Left hindlimb (tissue), 1 donor: ENCODE measurements around the gene LAX1.
"Not testable (repeated sequence)": the region's sequence is repeated elsewhere in the genome, so short reads cannot be mapped to it uniquely, and the experiment has no call there.

ENCODE experiments used
- DNase-seq: peaks from one replicate; pipeline ENCODE4 v3.0.0-alpha.2; 2018

The LAX1 gene, protein sequence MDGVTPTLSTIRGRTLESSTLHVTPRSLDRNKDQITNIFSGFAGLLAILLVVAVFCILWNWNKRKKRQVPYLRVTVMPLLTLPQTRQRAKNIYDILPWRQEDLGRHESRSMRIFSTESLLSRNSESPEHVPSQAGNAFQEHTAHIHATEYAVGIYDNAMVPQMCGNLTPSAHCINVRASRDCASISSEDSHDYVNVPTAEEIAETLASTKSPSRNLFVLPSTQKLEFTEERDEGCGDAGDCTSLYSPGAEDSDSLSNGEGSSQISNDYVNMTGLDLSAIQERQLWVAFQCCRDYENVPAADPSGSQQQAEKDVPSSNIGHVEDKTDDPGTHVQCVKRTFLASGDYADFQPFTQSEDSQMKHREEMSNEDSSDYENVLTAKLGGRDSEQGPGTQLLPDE

DNA sequence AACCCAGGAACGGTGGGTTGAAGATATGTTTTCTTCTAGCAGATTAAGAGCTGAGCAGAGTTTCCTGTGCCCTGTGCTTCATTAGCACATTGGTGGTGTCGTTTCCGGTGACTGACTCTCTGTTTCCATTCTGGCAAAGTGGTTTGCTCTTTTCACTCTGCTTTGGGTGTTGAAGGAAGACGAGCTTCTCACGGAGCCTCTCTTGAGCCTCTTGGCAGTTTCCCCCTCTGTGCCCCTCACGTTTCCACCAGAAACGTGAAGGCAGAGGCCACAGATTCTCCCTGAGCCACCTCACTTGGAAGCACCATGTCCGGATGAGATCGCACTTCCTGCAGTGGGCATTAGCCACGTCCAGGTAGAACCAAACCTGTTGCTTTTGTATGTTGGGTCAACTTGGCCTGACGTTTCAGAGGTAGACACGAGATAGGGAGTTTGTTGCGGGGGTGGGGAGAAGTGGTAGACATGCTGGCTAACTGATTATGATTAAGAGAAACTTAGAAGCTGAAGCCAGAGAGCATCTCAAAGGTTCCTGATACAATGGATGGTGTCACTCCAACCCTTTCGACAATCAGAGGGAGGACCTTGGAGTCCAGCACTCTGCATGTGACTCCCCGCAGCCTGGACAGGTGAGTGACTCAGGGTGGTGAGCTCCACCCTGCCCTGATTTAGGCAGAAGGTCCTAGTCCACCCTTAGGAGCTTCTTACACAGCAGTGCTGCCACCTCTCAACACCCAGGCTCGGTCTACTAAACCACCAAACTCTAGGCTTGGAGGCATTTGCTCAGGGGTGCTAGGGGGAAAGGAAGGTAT, at the start of gene LAX1:
Gene LAX1, plus strand, starts transcription at position 155 of the 809 bp plus-strand sequence. Its CDS starts 383 bp downstream, at position 538.
- DNase-seq: no peak

- no peak for DNase-seq
Measured at GRCh38 chr1:203717120-203717519, 47.9 kb upstream of the LAX1 start.

DNA sequence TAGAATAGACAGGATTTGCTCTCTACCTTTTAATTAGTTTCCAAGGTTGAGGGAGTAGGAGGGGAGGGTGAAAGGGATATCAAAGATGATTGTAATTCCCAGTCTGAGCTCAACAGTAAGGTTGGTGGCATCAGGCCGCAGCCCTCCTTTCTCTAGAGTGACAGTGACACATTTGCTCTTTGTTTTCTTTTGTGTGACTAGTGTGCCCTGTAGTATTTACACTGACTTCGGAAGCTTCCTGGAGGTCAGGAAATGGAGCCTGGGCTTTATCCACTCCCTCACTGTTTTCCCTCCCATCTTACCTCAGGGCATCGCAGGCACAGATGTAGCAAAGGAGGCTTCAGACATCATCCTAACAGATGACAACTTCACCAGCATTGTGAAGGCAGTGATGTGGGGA, 44.7 kb upstream of the LAX1 start:
- no peak for DNase-seq

- DNase-seq: no peak
Measured at GRCh38 chr1:203722909-203723308, 42.1 kb upstream of the LAX1 start.

DNA sequence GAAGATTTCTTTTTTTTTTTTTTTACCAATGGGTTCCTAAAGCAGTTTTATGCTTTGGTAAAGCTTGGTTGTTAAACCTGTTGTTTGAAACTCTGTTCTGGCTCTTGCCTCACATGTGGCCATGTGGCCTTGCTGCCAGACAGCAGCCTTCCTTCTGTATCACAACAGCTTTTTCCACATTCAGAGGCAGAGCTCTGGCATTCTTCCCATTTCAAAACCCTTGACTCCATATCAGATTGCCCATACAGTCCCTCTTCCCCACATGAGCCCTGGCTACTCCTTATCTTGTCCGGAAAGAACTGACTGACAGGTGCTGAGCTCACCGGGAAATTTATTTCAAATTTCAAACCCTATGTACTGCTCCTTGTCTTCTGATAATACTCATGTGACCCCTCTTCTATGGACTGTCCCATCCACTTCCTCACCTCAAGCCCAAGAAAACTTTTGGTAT, 38.5 kb upstream of the LAX1 start:
- DNase-seq: no peak

DNA sequence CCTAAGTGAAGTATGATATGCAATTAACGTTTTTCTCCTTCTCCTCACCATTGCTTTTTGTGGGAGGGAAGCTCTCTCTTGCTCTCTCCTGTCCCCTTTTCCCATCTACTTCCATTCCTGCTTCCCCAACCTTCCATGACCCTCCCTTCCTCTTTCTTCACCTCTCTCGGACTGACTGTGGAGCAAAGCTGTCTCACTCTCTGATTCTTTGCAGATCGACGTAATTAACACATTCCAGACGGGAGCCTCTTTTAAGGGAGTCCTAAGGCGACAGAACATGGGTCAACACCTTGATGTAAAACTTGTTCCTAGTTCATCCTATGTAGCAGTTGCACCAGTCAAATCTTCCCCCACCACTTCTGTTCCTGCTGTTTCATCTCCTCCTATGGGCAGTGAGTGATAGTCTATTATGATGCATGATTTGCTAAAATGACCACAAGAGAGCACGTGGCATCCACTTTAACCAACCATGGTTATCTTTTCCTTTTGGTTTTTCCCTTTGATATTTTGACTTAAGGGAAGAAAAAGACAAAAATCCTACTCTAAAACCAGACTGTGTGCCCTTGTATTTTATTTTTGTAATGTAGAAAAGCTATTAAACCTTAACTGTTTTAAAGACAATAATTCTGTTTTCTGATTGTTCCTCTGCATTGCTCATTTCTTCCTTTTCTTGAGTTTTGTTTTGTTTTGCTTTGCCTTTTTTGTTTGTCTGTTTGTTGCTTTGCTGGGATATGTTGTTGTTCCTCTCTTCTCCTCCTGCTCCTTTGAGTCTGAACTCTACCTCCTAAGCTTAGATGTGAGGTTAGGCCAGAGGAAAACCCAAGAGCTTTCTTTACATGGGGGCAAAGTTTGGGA, 31.7 kb upstream of the LAX1 start:
- no peak for DNase-seq

DNA sequence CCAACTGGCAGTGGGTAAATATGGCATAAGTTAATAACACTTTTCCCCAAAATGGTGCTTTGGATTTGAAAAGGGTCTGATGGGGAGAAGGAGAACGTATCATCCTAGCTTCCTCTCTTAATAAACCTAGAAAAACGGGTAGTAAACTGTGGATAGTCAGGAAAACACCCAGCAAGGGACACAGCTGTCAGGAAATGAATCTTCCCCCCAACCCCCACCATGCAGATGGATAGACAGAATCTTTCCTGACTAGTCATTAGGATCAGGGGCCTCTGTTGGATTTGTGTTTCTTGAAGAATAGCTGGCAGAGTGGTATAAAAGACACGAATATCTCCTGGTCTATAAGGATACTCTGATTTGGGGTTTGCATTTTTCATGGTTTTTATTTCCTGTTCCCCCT, 22.5 kb upstream of the LAX1 start:
- DNase-seq: no peak

DNA sequence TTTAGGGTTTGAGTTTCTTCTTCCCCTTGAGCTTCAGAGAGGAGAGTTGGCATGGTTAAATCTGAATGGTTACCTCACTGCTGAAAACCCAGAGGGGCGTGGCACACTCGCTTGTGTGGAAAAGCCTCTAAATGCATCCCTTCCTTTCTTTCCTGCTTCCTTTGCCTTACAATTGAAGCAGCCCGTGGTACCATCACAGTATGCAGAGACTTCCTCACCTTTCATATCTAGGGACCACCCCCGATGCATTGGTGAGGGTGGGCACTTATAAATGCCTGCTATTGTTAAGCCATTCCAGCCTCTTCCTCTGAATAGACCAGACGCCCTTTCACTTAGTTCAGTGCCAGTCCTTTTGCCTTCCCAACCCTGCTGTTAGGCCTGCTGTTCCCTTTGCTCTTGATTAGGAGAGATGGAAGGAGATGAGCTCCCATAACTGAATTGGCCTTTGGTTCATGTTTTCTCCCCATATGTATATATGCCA, 21.9 kb upstream of the LAX1 start:
- no peak for DNase-seq

GRCh38 chr1:203744075-203744972, 20.7 kb upstream of the LAX1 start:
- peak; percentile 79 for DNase-seq

- DNase-seq: no peak
Measured at GRCh38 chr1:203746281-203746680, 18.7 kb upstream of the LAX1 start.

GRCh38 chr1:203751051-203751450, 13.9 kb upstream of the LAX1 start:
- DNase-seq: no peak

DNA sequence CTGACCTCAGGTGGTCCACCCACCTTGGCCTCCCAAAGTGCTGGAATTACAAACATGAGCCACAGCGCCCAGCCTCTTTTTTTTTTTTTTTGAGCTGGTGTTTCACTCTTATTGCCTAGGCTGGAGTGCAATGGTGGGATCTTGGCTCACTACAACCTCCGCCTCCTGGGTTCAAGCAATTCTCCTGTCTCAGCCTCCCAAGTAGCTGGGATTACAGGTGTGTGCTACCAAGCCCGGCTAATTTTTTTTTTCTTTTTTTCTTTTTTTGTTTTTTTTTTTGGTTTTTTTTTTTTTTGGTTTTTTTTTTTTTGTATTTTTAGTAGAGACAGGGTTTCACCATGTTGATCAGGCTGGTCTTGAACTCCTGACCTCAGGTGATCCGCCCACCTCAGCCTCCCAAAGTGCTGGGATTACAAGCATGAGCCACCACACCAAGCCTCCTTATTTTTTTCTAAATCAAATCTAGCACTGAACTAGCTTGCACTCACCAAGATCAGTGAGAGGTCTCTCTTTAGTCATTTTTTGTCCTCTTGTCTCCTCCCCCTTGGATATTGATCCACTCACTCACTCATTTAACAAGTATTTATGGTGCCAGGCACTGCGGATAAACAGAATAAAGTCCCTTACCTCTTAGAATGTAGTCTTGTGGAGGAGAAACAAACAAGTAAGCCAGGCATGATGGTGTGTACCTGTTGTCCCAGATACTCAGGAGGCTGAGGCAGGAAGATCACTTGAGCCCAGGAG, 13.2 kb upstream of the LAX1 start:
- not testable (repeated sequence) for DNase-seq

DNA sequence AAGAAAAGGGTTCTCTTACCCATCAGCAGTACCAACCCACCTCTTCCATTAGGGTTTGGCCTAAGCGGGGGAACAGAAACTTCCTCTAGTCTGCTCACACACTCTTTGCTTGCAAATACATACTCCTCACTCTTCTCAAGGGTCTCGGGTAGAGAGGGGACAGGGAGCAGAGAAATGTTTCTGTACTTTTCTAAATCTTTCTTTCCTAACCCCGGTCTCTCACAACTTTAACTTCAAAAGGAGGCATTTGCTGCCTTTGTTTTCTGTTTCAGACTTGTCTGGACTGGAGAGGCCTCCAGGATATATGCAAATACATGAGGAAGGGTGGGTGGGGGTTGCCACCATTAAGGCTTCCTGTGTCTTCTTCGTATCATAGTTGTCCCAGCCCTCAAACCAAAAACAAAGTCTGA, 10.5 kb upstream of the LAX1 start:
- DNase-seq: no peak

DNA sequence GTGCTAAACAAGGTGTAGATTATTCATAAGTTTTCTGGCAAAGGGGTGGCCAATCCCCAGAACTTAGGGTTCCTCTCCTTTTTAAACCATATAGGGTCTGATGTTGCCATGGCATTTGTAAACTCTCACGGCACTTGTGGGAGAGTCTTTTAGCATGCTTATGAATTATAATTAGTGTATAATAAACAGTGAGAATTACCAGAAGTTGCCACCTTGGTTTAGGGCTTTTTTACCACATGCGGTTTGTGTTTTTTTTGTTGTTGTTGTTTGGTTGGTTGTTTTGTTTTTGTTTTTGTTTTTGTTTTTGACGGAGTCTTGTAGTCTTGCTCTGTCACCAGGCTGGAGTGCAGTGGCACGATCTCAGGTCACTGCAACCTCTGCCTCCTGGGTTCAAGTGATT, 8.9 kb upstream of the LAX1 start:
- no peak for DNase-seq

- DNase-seq: not testable (repeated sequence)
Measured at GRCh38 chr1:203758749-203759148, 6.2 kb upstream of the LAX1 start.

GRCh38 chr1:203760506-203760905, 4.5 kb upstream of the LAX1 start:
- DNase-seq: no peak

GRCh38 chr1:203761958-203762357, 3.0 kb upstream of the LAX1 start:
- DNase-seq: not testable (repeated sequence)

DNA sequence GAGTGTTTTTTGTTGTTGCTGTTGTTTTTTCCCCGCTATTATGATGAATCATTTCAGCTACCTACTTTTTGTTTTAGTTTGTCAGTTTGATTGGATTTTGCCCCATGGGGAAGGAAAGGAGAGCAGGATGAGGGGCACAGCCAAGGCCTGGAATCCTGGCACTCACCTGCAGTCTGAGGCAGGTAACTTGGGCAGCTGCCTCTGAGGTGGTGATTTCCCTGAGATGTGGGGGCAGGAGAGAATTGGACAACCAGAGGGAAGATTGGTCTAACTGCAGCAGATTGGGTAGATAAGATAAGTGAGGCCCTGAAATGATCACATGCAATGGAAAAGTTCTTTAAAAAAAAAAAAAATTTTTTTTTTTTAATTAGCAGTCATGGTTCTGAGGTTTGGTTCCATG, 1.5 kb upstream of the LAX1 start:
- DNase-seq: no peak

DNA sequence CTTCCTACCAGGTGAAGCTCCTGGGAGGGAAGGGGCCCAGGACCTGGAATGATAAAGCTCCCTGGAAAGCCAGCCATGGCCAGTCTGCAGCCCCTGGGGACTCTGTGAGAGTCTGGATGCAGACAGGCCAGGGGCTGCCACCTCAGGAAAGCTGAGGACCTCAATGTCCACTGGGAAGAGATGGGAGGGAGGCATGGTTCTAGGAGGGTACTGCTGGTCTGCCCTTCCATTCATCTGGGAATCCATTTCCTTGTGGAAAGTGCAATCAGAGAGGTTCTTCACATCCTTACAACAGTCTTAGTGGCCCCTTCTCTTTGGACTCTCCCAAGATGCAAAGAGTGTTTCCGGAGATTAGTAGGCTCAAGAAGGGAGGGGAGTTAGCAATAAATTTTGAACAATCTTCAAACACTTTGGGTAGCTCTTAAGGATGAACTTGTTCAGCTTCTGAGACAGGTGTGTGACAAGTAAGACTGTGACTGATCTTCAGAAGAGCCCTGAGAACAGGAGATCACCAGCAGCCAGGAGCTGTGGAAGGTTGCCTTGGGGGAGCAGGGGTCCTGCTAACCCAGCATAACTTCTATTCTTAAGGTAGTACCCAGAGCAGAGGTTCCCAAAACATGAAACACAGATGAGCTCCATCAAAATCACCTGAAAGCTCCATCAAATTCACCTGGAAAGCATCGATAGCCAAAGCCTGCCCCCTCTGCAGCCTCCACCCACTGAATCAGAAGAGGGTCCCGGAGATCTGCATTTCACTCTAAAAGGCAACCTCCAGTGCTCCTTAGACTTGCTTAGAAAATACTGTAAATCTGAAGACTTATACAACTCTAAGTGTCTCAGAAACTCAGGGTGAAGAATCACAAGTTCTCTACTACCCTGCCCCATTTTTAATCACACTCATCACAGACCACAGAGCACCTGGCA, 616 bp upstream of the LAX1 start:
- DNase-seq: no peak

DNA sequence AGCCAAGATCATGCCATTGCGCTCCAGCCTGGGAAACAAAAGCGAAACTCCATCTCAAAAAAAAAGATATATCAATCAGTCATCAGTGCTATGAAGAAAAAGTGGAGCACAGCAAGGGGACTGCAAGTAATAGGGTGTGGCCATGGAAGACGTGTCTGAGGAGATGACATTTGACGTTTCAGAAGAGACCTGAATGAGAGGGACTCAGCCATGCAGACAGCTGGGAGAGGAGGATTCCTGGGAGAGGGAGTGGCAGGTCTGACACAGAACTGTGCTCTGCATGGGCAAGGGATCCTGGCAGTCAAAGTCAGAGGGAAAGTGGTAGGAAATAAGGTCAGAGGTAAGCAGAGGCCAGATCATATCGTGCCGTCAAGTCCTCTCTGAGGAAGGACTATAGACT, 3.3 kb downstream of the LAX1 start:
- no peak for DNase-seq
